C4-2B (cell line): Measurements from ENCODE around the gene C2CD4C.
"Not testable (repeated sequence)": the region's sequence is repeated elsewhere in the genome, so short reads cannot be mapped to it uniquely, and the experiment has no call there.

Experiments used
- CTCF ChIP-seq: fragments of 450-650 bp; conservative IDR thresholded peaks from 2 replicates; pipeline ENCODE4 v1.5.1; 2017; ENCODE audit warnings: mild to moderate bottlenecking
- ZFX ChIP-seq: fragments of 450-650 bp; IDR thresholded peaks from 2 replicates; pipeline ENCODE4 v1.6.1; 2017

GRCh38 chr19:411121-411722, 2.3 kb upstream of the C2CD4C start:
- TF ChIP-seq CTCF, ZFX: not testable (repeated sequence)
